Lower leg skin (tissue), 3 donors: ENCODE data around the gene SLC25A52.

Experiments
- CTCF ChIP-seq, 3 donors: fragments of 450-650 bp; IDR thresholded peaks; one replicate each; pipeline ENCODE4 v1.5.1; 2016; ENCODE audit warnings: antibody characterized with exemption in 3 of 3, mild to moderate bottlenecking in 3 of 3, moderate library complexity in 2 of 3
- POLR2A ChIP-seq, 2 donors: fragments of 450-650 bp; IDR thresholded peaks; one replicate each; pipeline ENCODE4 v1.6.1; 2016 to 2017; ENCODE audit warnings: antibody characterized with exemption in 2 of 2, mild to moderate bottlenecking in 1 of 2, moderate library complexity in 1 of 2

GRCh38 chr18:31798399-31798798, 37.7 kb upstream of the SLC25A52 start:
- no peak for TF ChIP-seq CTCF (IDR thresholded peaks at IDR 0.05)
- TF ChIP-seq POLR2A (IDR thresholded peaks at IDR 0.05) = no peak
